Right lobe of liver (tissue), 6 donors: ENCODE results near the gene F10. TPM values are rescaled to one million over a fixed set of nuclear protein-coding genes. Genes with fewer than 3 reads are reported as not detected.

ENCODE experiments used
- ATAC-seq, 4 donors: fragments of 200-7000 bp; cut with Tn5 transposase; one replicate each; pipeline ENCODE4 v1.9.1; 2020; ENCODE audit warnings: mild to moderate bottlenecking in 4 of 4, moderate library complexity in 4 of 4
- DNase-seq, 3 donors: peaks; one replicate each; pipeline ENCODE4 v3.0.0-alpha.2; 2020
- H3K27ac ChIP-seq, 3 donors: fragments of 200-600 bp; one replicate each; pipeline ENCODE4 v1.8.0; 2022
- H3K27me3 ChIP-seq, 2 donors: fragments of 200-600 bp; one replicate each; pipeline ENCODE4 v1.8.0; 2022
- H3K36me3 ChIP-seq, 4 donors: fragments of 200-600 bp; sonication (generic) in 1 of 4; one replicate each; pipeline versions ENCODE4 v1.5.1 to v1.8.0; 2017 to 2022; ENCODE audit warnings: control low read depth in 1 of 4
- H3K4me1 ChIP-seq, 4 donors: fragments of 200-600 bp; sonication (generic) in 1 of 4; one replicate each; pipeline versions ENCODE4 v1.5.1 to v1.8.0; 2017 to 2022; ENCODE audit warnings: control low read depth in 1 of 4
- H3K4me3 ChIP-seq, 3 donors: fragments of 200-600 bp; one replicate each; pipeline ENCODE4 v1.8.0; 2022
- H3K9me3 ChIP-seq, 4 donors: fragments of 200-600 bp; sonication (generic) in 1 of 4; one replicate each; pipeline versions ENCODE4 v1.5.1 to v1.8.0; 2017 to 2022; ENCODE audit warnings: control low read depth in 1 of 4
- CTCF ChIP-seq, 4 donors: fragments of 200-600 bp in 3 of 4; fragments of 450-650 bp in 1 of 4; IDR thresholded peaks; one replicate each; pipeline versions ENCODE4 v1.5.1 to v1.8.0; 2016 to 2022; ENCODE audit warnings: antibody characterized with exemption in 4 of 4, mild to moderate bottlenecking in 2 of 4
- POLR2A ChIP-seq: fragments of 450-650 bp; IDR thresholded peaks from one replicate; pipeline ENCODE4 v1.6.1; 2017; ENCODE audit warnings: antibody characterized with exemption, mild to moderate bottlenecking
- WGBS: methylation state at CpG from one replicate; pipeline ENCODE4 v1.1.6; 2018; ENCODE audit warnings: low coverage, low lambda C conversion rate; ENCODE audit not compliant: insufficient coverage; ENCODE audit errors: missing lambda C conversion rate; 5-methylcytosine and 5-hydroxymethylcytosine counted together
- intact Hi-C, 2 donors: fragments of 100-400 bp; cut with DNase I; formaldehyde crosslinking; loops; one replicate each; pipeline versions ENCODE4 v1.11.2 to v1.14.1; 2022
- total RNA-seq, 6 experiments: library from RNA; depleted of rRNA in 2 of 6; stranded (reverse); fragments of >200 nt in 2 of 6; fragmentation: NEBNext Ultra II Directional in 3 of 6; extraction: Animal tissue kit (Norgen Biotek cat#: 25700) in 3 of 6; gene quantifications; one replicate each; pipeline versions ENCODE4 v1.1.0 to v1.2.4, GENCODE V29; 2016 to 2023
- donor health status: DM: no; HTN: yes; CAD: no.
- donor health status: DM: no; HTN: no; CAD: no.
- donor health status: DM: no; HTN: no; CAD: no.
- donor health status: DM: no; HTN: yes; CAD: no.
- donor health status: DM: no; HTN: yes; CAD: no.

The F10 gene
- total RNA-seq, 6 experiments from 2014 or later, result 108 to 157 (median 132) TPM

DNA sequence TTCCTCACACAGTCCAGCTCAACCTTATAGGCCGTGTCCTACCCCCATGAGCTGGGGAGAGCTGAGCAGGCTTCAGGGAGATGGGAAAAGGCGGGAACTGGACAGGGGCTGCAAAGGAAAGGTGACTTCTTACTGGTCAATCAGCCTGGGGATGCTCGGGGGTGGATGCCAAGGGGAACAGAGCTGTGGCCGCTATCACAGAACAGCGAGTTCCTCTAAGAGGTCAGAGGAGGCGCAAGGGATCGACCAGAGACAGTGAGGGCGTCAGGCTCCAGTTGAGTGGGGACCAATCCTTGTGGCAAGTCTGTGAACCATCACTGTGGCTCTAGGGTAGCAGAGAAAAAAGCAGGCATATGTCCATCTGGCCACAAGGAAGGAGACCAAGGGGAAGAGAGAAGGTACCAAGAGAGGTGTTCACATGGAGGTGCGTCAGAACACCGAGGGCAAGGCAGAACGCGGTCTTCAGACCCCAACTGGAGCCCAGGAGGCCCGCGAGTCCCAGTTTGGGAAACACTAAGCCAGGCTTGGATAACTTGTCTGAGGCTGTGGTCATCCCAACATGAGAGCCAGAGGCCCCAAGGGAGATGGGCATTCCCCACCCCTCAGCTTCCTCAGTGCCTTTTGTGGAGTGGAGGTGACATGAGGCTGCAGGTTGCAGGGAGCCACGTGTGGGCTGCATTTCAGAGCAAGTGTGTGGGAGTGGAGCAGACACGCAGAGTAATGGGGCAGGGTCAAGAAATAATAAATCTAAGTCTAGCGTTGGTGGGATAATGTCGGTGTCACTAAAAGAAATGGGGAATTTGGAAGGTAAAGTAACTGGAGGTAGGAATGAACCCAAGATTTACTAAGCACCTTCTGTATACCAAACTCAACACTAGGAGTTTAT is 3.9 kb downstream of the F10 start:
- H3K36me3 ChIP-seq, result peaks cover 0 to 10% (median 0%) of the 10 kb centered on the region in 4 donors
- WGBS, result 88% methylated on average over 13 of the region's 18 CpGs
- H3K27ac ChIP-seq, result no peak overlapping the region
- TF ChIP-seq CTCF (IDR thresholded peaks at IDR 0.05) (no peak), POLR2A (no peak)
- intact Hi-C loops, result no loop called here
- H3K4me1 ChIP-seq, result peaks cover 0 to 15% (median 4%) of the 10 kb centered on the region in 4 donors
- H3K4me3 ChIP-seq, result no peak overlapping the region
- ATAC-seq, result no peak
- DNase-seq, result no peak
- no peaks in the 10 kb centered on the region for H3K27me3 ChIP-seq
- no peaks in the 10 kb centered on the region for H3K9me3 ChIP-seq

- TF ChIP-seq POLR2A (no peak), CTCF (IDR thresholded peaks at IDR 0.05) (no peak)
- no peaks in the 10 kb centered on the region for H3K27me3 ChIP-seq
- H3K27ac ChIP-seq, result no peak overlapping the region
- peaks cover 0 to 4% (median 0%) of the 10 kb centered on the region in 4 donors for H3K4me1 ChIP-seq
- intact Hi-C loops, result no loop called here
- H3K9me3 ChIP-seq, result no peaks in the 10 kb centered on the region
- 91% methylated on average over 6 of the region's 27 CpGs for WGBS
- ATAC-seq (peak in 1 of 4 donors; percentile 32), DNase-seq (no peak)
- H3K4me3 ChIP-seq, result no peak overlapping the region
- peaks cover 0 to 20% (median 0%) of the 10 kb centered on the region in 4 donors for H3K36me3 ChIP-seq
These were observed 6.9 kb downstream of the F10 start for GRCh38 chr13:113129480-113129879.

GRCh38 chr13:113129921-113130750 is 7.5 kb downstream of the F10 start:
- intact Hi-C loops, result no loop called here
- peak; percentile 14 to 44 (median 25) for ATAC-seq
- no peaks in the 10 kb centered on the region for H3K27me3 ChIP-seq
- TF ChIP-seq CTCF (IDR thresholded peaks at IDR 0.05), result no peak
- TF ChIP-seq POLR2A, result no peak
- no peak overlapping the region for H3K27ac ChIP-seq
- peak overlapping the region in 1 of 3 donors; percentile 20 for H3K4me3 ChIP-seq
- WGBS, result 70% methylated on average over 24 of the region's 60 CpGs
- DNase-seq, result peak in 1 of 3 donors; percentile 39
- peaks cover 0 to 20% (median 0%) of the 10 kb centered on the region in 4 donors for H3K36me3 ChIP-seq
- H3K9me3 ChIP-seq, result no peaks in the 10 kb centered on the region
- H3K4me1 ChIP-seq, result no peaks in the 10 kb centered on the region

DNA sequence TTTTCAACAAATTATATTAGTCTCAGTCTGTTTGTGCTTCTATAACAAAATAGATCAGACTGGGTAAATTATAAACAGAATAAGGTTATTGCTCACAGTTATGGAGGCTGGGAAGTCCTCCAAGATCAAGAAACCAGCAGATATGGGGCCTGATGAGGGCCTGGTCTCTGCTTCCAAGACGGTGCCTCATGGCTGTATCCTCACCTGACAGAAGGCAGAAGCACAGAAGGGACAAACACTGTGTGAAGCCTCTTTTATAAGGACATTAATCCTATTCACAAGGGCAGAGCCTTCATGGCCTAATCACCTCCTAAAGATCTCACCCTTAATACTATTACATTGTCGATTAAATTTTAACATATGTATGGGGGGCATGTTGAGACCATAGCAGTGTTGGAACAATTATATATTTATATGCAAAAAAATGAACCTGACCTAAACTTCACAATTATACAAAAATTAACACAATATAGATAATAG is 12.7 kb downstream of the F10 start:
- Histone ChIP-seq H3K4me3 (no peak overlapping the region), H3K4me1 (peaks cover 0 to 28% (median 0%) of the 10 kb centered on the region in 4 donors), H3K36me3 (peaks cover 0 to 14% (median 0%) of the 10 kb centered on the region in 4 donors), H3K27me3 (no peaks in the 10 kb centered on the region), H3K27ac (no peak overlapping the region), H3K9me3 (no peaks in the 10 kb centered on the region)
- ATAC-seq (no peak), DNase-seq (no peak)
- WGBS, result 68% methylated on average over 2 of the region's 2 CpGs
- no peak for TF ChIP-seq POLR2A
- TF ChIP-seq CTCF (IDR thresholded peaks at IDR 0.05), result no peak
- intact Hi-C loops, result no loop called here
